Karpas-422 (cell line): ENCODE data around the gene RTP3. TPM values are rescaled to one million over a fixed set of nuclear protein-coding genes. Genes with fewer than 3 reads are reported as not detected.
"Not testable (repeated sequence)": the region's sequence is repeated elsewhere in the genome, so short reads cannot be mapped to it uniquely, and the experiment has no call there.

Experiments
- DNase-seq: peaks from one replicate; pipeline ENCODE4 v3.0.0-alpha.2; 2015
- H2AFZ ChIP-seq: fragments of 200-600 bp; sonication (generic); 2 replicates; pipeline ENCODE4 v1.6.1; 2014; ENCODE audit warnings: antibody characterized with exemption, low read length, mixed read lengths
- H3K27ac ChIP-seq: fragments of 200-600 bp; sonication (generic); 2 replicates; pipeline ENCODE4 v1.5.1; 2014; ENCODE audit warnings: mild to moderate bottlenecking, low read length, moderate library complexity
- H3K27me3 ChIP-seq: fragments of 200-600 bp; sonication (generic); 2 replicates; pipeline ENCODE4 v1.6.1; 2014; ENCODE audit warnings: low read length, mixed read lengths
- H3K36me3 ChIP-seq: fragments of 200-600 bp; sonication (generic); 2 replicates; pipeline ENCODE4 v1.6.1; 2014; ENCODE audit warnings: low read length, mixed read lengths; ENCODE audit not compliant: insufficient read depth
- H3K4me1 ChIP-seq: fragments of 200-600 bp; sonication (generic); 2 replicates; pipeline ENCODE4 v1.6.1; 2014; ENCODE audit warnings: mild to moderate bottlenecking, low read length, mixed read lengths
- H3K4me2 ChIP-seq: fragments of 200-600 bp; sonication (generic); 2 replicates; pipeline ENCODE4 v1.6.1; 2014; ENCODE audit warnings: low read length, low read depth, mild to moderate bottlenecking; ENCODE audit not compliant: poor library complexity, severe bottlenecking
- H3K4me3 ChIP-seq: fragments of 200-600 bp; sonication (generic); 2 replicates; pipeline ENCODE4 v1.5.1; 2014; ENCODE audit warnings: mild to moderate bottlenecking, antibody characterized with exemption, low read length, mixed read lengths
- H3K79me2 ChIP-seq: fragments of 200-600 bp; sonication (generic); 2 replicates; pipeline ENCODE4 v1.6.1; 2014; ENCODE audit warnings: mild to moderate bottlenecking, low read length, mixed read lengths
- H3K9ac ChIP-seq: fragments of 200-600 bp; sonication (generic); 2 replicates; pipeline ENCODE4 v1.6.0; 2014; ENCODE audit warnings: low read length
- H3K9me2 ChIP-seq: fragments of 200-600 bp; sonication (generic), shearing (Covaris generic); replicated peaks from 2 replicates; pipeline ENCODE4 v1.6.0; 2014; ENCODE audit warnings: mild to moderate bottlenecking, low read length, moderate library complexity; ENCODE audit not compliant: insufficient read depth
- H3K9me3 ChIP-seq: fragments of 300-700, 200-600 bp; sonication (generic); 2 replicates; pipeline ENCODE4 v1.6.1; 2014; ENCODE audit warnings: low read length, mixed read lengths
- H4K20me1 ChIP-seq: fragments of 200-600 bp; sonication (generic); 2 replicates; pipeline ENCODE4 v1.6.1; 2014; ENCODE audit warnings: mild to moderate bottlenecking, antibody characterized with exemption, low read length, low read depth; ENCODE audit not compliant: insufficient read depth
- total RNA-seq: library from RNA; depleted of rRNA; stranded (reverse); fragments of >200 nt; shearing (Covaris generic); gene quantifications from 2 replicates; pipeline ENCODE4 v1.2.3, GENCODE V29; 2014; ENCODE audit warnings: low replicate concordance

Gene RTP3
- total RNA-seq, 1 experiment from 2014 or later = not detected

DNA sequence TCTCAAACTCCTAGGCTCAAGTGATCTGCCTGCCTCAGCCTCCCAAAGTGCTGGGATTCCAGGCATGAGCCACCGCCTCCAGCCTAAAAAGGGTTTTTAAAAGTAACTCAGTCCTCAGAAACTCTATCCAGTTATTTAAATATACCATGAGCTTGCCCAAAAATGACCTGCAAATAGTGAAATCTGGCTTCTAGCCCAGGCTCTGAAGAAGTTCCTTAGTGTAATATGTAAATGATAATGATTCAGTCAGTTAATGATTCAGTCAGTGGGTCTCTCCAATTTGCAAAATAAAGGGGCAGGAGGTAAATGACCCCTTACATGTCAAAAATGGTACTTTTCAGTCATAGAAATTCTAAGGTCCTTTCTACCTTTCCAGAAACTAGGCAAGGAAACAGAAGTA is 39.5 kb downstream of the RTP3 start:
- Histone ChIP-seq H3K27me3 (0 out of 2 replicates have a peak, but pooled peaks cover 6% of the 10 kb centered on the region), H3K4me2 (peak overlapping the region; percentile 78), H3K9ac (no peak overlapping the region), H3K9me3 (no peaks in the 10 kb centered on the region), H3K4me3 (peak overlapping the region; percentile 57), H3K4me1 (peaks cover 47% of the 10 kb centered on the region), H3K27ac (peak overlapping the region; percentile 82), H3K79me2 (no peaks in the 10 kb centered on the region), H2AFZ (no peak overlapping the region), H4K20me1 (peaks cover 9% of the 10 kb centered on the region; the same call in 1 of the 2 replicates), H3K36me3 (no peaks in the 10 kb centered on the region), H3K9me2 (no peaks in the 10 kb centered on the region)
- peak; percentile 86 for DNase-seq

DNA sequence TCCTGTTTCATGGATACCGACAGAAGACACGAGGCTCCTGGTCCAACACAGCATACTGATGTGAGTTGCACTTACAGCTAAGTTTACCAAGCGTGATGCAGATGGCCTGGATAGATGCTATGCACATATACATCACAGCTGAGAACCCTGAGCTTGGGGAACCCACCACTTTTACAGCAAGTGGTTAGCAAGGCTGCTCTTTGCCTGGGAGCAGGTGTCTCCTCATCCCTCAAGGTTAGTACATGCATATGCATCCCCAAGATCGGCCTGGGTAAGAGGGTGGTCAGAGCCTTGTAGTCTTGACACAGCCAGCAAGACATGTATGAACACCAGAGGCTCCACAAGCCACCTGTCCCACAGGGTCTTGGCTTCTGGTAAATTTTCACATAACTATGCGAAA is 40.0 kb downstream of the RTP3 start:
- Histone ChIP-seq H3K9me3 (no peaks in the 10 kb centered on the region), H3K79me2 (no peaks in the 10 kb centered on the region), H2AFZ (no peak overlapping the region), H3K36me3 (no peaks in the 10 kb centered on the region), H4K20me1 (peaks cover 9% of the 10 kb centered on the region; the same call in 1 of the 2 replicates), H3K27me3 (0 out of 2 replicates have a peak, but pooled peaks cover 6% of the 10 kb centered on the region), H3K9ac (peak overlapping the region; percentile 23; the same call in 1 of the 2 replicates), H3K4me2 (peak overlapping the region; percentile 78), H3K4me3 (peak overlapping the region; percentile 57), H3K27ac (peak overlapping the region; percentile 82), H3K4me1 (peaks cover 47% of the 10 kb centered on the region), H3K9me2 (no peaks in the 10 kb centered on the region)
- peak; percentile 57 for DNase-seq

DNA sequence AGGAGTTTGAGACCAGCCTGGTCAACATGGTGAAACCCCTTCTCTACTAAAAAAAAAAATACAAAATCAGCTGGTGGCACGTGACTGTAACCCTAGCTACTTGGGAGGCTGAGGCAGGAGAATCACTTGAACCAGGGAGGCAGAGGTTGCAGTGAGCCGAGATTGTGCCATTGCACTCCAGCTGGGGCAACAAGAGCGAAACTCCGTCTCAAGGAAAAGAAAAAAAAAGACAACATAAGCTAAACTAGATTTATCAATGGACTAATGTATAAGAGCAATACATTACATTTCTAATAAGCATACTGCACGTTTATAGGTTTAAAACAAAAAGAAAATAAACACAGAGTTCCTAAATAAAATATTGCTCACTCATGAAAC is 40.6 kb downstream of the RTP3 start:
- H4K20me1 ChIP-seq, H3K36me3 ChIP-seq, DNase-seq, H3K9me2 ChIP-seq, H3K79me2 ChIP-seq, H3K27me3 ChIP-seq, H3K9me3 ChIP-seq, H2AFZ ChIP-seq: not testable (repeated sequence)
- peaks cover 47% of the 10 kb centered on the region for H3K4me1 ChIP-seq
- H3K27ac ChIP-seq = peak overlapping the region; percentile 82
- peak overlapping the region; percentile 78 for H3K4me2 ChIP-seq
- peak overlapping the region; percentile 23; the same call in 1 of the 2 replicates for H3K9ac ChIP-seq
- H3K4me3 ChIP-seq = peak overlapping the region; percentile 57

DNA sequence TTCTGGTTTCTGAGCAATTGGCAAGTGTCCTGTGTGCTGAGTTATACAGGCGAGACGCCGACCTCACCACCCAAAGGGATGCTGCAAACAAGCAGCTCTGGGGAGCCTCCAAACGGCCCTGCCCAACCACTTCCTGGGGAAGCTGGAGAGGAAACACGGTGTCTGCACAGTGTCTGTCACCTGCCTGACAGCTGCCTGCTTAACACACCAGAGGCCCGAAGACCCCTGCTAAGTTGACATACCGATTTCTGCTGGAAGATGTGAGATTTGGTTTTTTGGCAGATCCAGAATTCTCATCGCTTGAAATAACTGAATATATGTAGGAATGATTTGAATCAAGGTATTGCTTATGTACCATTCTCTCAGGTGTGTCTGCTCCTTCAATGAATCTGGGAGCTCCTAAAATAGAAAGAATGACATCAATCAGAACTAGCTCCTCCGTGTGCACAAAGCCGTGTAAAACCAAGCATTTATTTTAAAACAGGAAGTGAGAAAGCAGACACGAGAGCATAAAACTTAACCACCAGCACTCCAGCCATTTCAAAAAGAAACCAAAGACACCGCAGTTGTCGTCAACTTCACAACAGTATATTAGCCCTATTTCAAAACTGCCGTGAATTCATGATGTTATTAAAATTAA is 41.1 kb downstream of the RTP3 start:
- Histone ChIP-seq H2AFZ (no peak overlapping the region), H3K36me3 (no peaks in the 10 kb centered on the region), H4K20me1 (peaks cover 9% of the 10 kb centered on the region; the same call in 1 of the 2 replicates), H3K4me2 (peak overlapping the region; percentile 78), H3K79me2 (no peaks in the 10 kb centered on the region), H3K9ac (peak overlapping the region; percentile 25; the same call in 1 of the 2 replicates), H3K27ac (peak overlapping the region; percentile 82), H3K9me2 (no peaks in the 10 kb centered on the region), H3K9me3 (no peaks in the 10 kb centered on the region), H3K27me3 (0 out of 2 replicates have a peak, but pooled peaks cover 6% of the 10 kb centered on the region), H3K4me1 (peaks cover 47% of the 10 kb centered on the region), H3K4me3 (peak overlapping the region; percentile 57)
- peak; percentile 96 for DNase-seq

DNA sequence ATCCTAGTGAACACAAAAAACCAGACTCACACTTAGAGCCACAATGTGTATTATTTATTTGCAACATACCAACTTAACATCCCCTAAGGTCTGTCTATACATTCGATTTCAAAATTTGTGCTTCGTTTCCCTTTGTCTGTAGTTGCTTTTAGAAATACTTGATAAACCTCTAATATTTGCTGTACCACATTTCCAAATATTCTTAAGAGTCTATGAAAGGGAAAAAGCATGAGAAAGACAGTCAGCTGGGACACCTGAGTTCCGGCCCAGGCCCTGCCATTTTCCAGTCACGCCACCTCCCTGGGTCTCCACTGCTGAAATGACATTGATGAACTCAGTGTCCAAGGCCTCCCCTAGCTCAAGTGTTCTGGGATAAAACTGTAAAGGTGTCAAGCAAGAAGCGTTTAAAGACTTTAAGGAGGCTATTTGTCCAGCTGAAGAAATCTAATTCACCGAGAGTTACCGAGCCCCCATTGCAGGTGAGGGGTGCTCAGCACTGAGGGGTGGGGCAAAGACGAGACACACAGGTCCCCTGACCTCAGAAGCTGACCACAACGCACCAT is 41.7 kb downstream of the RTP3 start:
- Histone ChIP-seq H3K27ac (peak overlapping the region; percentile 82), H3K79me2 (no peaks in the 10 kb centered on the region), H3K9me2 (no peaks in the 10 kb centered on the region), H3K4me3 (peak overlapping the region; percentile 57), H3K4me1 (peaks cover 47% of the 10 kb centered on the region), H2AFZ (no peak overlapping the region), H3K27me3 (0 out of 2 replicates have a peak, but pooled peaks cover 6% of the 10 kb centered on the region), H3K9me3 (no peaks in the 10 kb centered on the region), H3K36me3 (no peaks in the 10 kb centered on the region), H3K4me2 (peak overlapping the region; percentile 78), H4K20me1 (peaks cover 9% of the 10 kb centered on the region; the same call in 1 of the 2 replicates), H3K9ac (peak overlapping the region; percentile 25; the same call in 1 of the 2 replicates)
- no peak for DNase-seq

DNA sequence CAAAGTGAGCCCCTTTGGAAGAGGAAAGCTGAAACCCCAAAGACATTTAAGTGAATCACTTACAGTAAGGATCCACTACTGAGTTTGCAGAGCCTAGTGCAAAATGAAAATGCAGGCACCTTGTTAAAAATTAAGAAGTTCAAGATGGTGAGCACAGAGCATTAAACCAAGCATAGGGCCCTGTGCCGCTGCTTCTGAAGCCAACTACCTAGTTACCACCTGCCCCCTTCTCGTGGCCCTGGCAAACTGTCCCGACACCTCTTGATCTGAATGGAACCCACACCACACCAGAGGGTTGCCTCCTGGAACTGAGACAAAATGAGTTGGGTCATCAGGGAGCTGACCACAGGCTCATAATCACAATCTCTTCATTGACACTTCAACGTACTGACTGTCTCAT is 42.8 kb downstream of the RTP3 start:
- Histone ChIP-seq H3K36me3 (no peaks in the 10 kb centered on the region), H3K9me2 (no peaks in the 10 kb centered on the region), H3K27me3 (0 out of 2 replicates have a peak, but pooled peaks cover 6% of the 10 kb centered on the region), H3K27ac (no peak overlapping the region), H2AFZ (no peak overlapping the region), H3K79me2 (no peaks in the 10 kb centered on the region), H4K20me1 (peaks cover 9% of the 10 kb centered on the region; the same call in 1 of the 2 replicates), H3K9ac (no peak overlapping the region), H3K4me3 (no peak overlapping the region), H3K9me3 (no peaks in the 10 kb centered on the region), H3K4me2 (no peak overlapping the region), H3K4me1 (peaks cover 47% of the 10 kb centered on the region)
- no peak for DNase-seq

DNA sequence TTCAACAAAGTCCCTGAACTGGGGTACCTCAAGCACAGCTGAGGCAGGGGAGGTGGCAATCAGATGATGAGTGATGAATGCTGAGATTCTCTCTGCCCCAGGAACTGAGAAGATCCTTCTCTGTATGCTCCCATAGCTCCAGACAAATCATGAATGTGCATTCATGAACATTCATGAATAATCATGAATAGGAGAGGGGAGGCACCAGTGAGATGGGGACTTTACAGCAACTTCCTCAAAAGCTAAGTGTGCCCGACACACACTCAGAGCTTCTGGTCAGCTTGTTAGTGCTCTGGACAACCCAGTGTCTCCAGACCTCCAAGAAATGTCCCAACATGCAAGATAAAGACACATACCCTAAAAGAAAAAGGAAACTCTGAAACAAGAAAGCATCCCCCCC is 44.1 kb downstream of the RTP3 start:
- Histone ChIP-seq H3K79me2 (no peaks in the 10 kb centered on the region), H3K4me2 (no peak overlapping the region), H3K9me3 (no peaks in the 10 kb centered on the region), H3K36me3 (no peaks in the 10 kb centered on the region), H2AFZ (no peak overlapping the region), H4K20me1 (peaks cover 9% of the 10 kb centered on the region; the same call in 1 of the 2 replicates), H3K9me2 (no peaks in the 10 kb centered on the region), H3K4me1 (peaks cover 47% of the 10 kb centered on the region), H3K9ac (no peak overlapping the region), H3K27me3 (0 out of 2 replicates have a peak, but pooled peaks cover 3% of the 10 kb centered on the region), H3K4me3 (no peak overlapping the region), H3K27ac (no peak overlapping the region)
- no peak for DNase-seq

DNA sequence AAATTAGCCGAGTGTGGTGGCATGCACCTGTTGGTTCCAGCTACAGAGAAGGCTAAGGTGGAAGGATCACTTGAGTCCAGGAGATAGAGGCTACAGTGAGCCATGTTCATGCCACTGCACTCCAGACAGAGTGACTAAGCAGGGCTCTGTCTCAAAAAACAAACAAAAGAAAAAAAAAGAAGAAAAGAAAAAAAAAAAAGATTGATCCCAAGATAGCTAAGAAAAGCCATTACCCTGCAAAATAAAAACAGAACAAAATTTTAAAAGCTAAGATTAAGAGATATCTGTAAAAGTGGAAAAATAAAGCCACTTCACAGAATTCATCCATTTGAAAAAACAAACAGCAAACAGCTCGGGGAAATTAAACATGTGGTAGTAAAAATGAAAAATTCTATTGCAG is 44.6 kb downstream of the RTP3 start:
- H3K36me3 ChIP-seq = no peaks in the 10 kb centered on the region
- no peak overlapping the region for H2AFZ ChIP-seq

More for the DNA sequence above, 44.6 kb downstream of the RTP3 start:
- Histone ChIP-seq H4K20me1 (peaks cover 9% of the 10 kb centered on the region; the same call in 1 of the 2 replicates), H3K4me1 (peaks cover 47% of the 10 kb centered on the region), H3K4me3 (no peak overlapping the region), H3K9me2 (no peaks in the 10 kb centered on the region), H3K27ac (no peak overlapping the region), H3K4me2 (no peak overlapping the region), H3K79me2 (no peaks in the 10 kb centered on the region), H3K9me3 (no peaks in the 10 kb centered on the region), H3K27me3 (0 out of 2 replicates have a peak, but pooled peaks cover 3% of the 10 kb centered on the region), H3K9ac (no peak overlapping the region)
- no peak for DNase-seq
